Gastroesophageal sphincter (tissue), 2 donors: ENCODE results near the gene USP4.

Experiments used
- POLR2A ChIP-seq, 2 donors: fragments of 450-650 bp; IDR thresholded peaks; one replicate each; pipeline ENCODE4 v1.6.1; 2017; ENCODE audit warnings: antibody characterized with exemption in 2 of 2, mild to moderate bottlenecking in 2 of 2, moderate library complexity in 1 of 2
- POLR2AphosphoS5 ChIP-seq: sonication (generic); formaldehyde crosslinking; IDR thresholded peaks from one replicate; pipeline ENCODE4 v1.6.1; 2017; ENCODE audit warnings: antibody characterized with exemption

- TF ChIP-seq POLR2A (IDR thresholded peaks at IDR 0.05) (no peak), POLR2AphosphoS5 (no peak)
Measured at GRCh38 chr3:49237344-49237743, 102.5 kb downstream of the USP4 start.
